ENCODE data around the gene MACROD2. TPM values are rescaled to one million over a fixed set of nuclear protein-coding genes. Genes with fewer than 3 reads are reported as not detected.

The MACROD2 gene
- total RNA-seq, 1 donor from 2014 or later: 2.4 TPM

DNA sequence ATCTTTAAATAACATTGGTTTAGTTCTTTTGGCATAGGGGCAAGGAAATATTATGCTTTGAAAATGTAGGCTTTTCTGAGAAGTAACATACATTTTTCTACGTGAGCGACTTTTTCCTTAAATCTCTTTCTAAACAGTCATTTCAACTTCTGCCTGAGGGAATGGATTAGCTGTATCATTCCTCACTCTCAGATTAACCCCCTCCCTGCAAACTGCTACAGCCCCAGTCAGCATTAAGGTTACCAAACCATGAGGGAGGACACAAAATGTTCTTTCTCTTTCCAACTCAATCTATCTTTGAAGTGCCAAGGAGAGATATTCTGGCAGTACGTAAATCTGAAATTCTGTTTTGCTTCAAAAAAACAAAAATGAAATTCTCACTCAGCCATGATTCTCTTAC lies 573.4 kb downstream of the MACROD2 start:
- H3K4me3 ChIP-seq (ENCODE audit: insufficient read depth, low read depth, low read length): no peak overlapping the region
- H2AFZ ChIP-seq (ENCODE audit: low read depth, low read length): no peak overlapping the region
- H3K9me3 ChIP-seq (ENCODE audit: insufficient read depth, low read depth, low read length): no peaks in the 10 kb centered on the region
- Mint-ChIP-seq H3K4me3 (ENCODE audit: unreplicated experiment) (no peak overlapping the region), H3K36me3 (ENCODE audit: low read depth, unreplicated experiment) (no peaks in the 10 kb centered on the region), H3K27me3 (ENCODE audit: low read depth, unreplicated experiment) (no peaks in the 10 kb centered on the region), H3K9me3 (ENCODE audit: unreplicated experiment) (no peaks in the 10 kb centered on the region), H3K27ac (ENCODE audit: unreplicated experiment) (peak overlapping the region; percentile 70), H3K4me1 (ENCODE audit: low read depth, unreplicated experiment) (peaks cover 30% of the 10 kb centered on the region)
- H3K4me1 ChIP-seq (ENCODE audit: insufficient read depth, low read length): no peaks in the 10 kb centered on the region
- no peaks in the 10 kb centered on the region for H4K20me1 ChIP-seq (ENCODE audit: insufficient read depth, low read length)
- no peaks in the 10 kb centered on the region for H3K27me3 ChIP-seq (ENCODE audit: insufficient read depth, low read length)
- DNase-seq (ENCODE audit: low read depth) (no peak), FAIRE-seq (no peak)
- no peaks in the 10 kb centered on the region for H3K79me2 ChIP-seq (ENCODE audit: insufficient read depth, low read length)
- H3K36me3 ChIP-seq (ENCODE audit: insufficient read depth, low read length): no peaks in the 10 kb centered on the region
- no peak overlapping the region for H3K4me2 ChIP-seq (ENCODE audit: low read length)
- H3K9ac ChIP-seq (ENCODE audit: low read length): no peak overlapping the region
- no peak overlapping the region for H3K27ac ChIP-seq (ENCODE audit: low read depth, low read length)
- TF ChIP-seq, protein P1, sequence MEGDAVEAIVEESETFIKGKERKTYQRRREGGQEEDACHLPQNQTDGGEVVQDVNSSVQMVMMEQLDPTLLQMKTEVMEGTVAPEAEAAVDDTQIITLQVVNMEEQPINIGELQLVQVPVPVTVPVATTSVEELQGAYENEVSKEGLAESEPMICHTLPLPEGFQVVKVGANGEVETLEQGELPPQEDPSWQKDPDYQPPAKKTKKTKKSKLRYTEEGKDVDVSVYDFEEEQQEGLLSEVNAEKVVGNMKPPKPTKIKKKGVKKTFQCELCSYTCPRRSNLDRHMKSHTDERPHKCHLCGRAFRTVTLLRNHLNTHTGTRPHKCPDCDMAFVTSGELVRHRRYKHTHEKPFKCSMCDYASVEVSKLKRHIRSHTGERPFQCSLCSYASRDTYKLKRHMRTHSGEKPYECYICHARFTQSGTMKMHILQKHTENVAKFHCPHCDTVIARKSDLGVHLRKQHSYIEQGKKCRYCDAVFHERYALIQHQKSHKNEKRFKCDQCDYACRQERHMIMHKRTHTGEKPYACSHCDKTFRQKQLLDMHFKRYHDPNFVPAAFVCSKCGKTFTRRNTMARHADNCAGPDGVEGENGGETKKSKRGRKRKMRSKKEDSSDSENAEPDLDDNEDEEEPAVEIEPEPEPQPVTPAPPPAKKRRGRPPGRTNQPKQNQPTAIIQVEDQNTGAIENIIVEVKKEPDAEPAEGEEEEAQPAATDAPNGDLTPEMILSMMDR (IDR thresholded peaks at IDR 0.05; ENCODE audit: insufficient read depth, low read depth, low read length): no peak
- TF ChIP-seq EZH2 (IDR thresholded peaks at IDR 0.05; ENCODE audit: insufficient read depth, low read length): no peak

DNA sequence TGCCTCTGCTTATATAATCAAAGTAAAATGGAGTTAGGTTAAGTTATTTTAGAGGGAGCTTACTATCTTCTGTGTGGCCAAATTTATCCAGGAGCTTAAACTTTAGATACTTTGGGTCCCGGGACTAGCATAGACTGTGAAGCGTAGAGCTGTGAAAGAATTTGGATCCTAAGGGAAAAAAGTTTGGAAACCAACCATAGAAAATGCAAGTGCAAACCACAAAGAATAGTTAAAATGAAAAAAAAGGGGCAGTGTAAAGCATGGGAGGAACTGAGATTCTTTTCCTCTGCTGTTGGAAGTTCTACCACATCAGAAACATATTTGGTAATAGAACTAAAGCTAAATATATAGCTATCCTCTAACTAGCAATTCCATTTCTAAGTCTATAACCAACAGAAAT lies 574.3 kb downstream of the MACROD2 start:
- Mint-ChIP-seq H3K27ac (ENCODE audit: unreplicated experiment) (no peak overlapping the region), H3K36me3 (ENCODE audit: low read depth, unreplicated experiment) (no peaks in the 10 kb centered on the region), H3K9me3 (ENCODE audit: unreplicated experiment) (no peaks in the 10 kb centered on the region), H3K27me3 (ENCODE audit: low read depth, unreplicated experiment) (no peaks in the 10 kb centered on the region), H3K4me3 (ENCODE audit: unreplicated experiment) (no peak overlapping the region), H3K4me1 (ENCODE audit: low read depth, unreplicated experiment) (peaks cover 30% of the 10 kb centered on the region)
- FAIRE-seq (no peak), DNase-seq (ENCODE audit: low read depth) (no peak)
- Histone ChIP-seq H4K20me1 (ENCODE audit: insufficient read depth, low read length) (no peaks in the 10 kb centered on the region), H3K9me3 (ENCODE audit: insufficient read depth, low read depth, low read length) (no peaks in the 10 kb centered on the region), H2AFZ (ENCODE audit: low read depth, low read length) (no peak overlapping the region), H3K27ac (ENCODE audit: low read depth, low read length) (no peak overlapping the region), H3K4me2 (ENCODE audit: low read length) (no peak overlapping the region), H3K27me3 (ENCODE audit: insufficient read depth, low read length) (no peaks in the 10 kb centered on the region), H3K4me1 (ENCODE audit: insufficient read depth, low read length) (no peaks in the 10 kb centered on the region), H3K36me3 (ENCODE audit: insufficient read depth, low read length) (no peaks in the 10 kb centered on the region), H3K79me2 (ENCODE audit: insufficient read depth, low read length) (no peaks in the 10 kb centered on the region), H3K9ac (ENCODE audit: low read length) (no peak overlapping the region), H3K4me3 (ENCODE audit: insufficient read depth, low read depth, low read length) (no peak overlapping the region)
- TF ChIP-seq, protein P1 (IDR thresholded peaks at IDR 0.05; ENCODE audit: insufficient read depth, low read depth, low read length): no peak

DNA sequence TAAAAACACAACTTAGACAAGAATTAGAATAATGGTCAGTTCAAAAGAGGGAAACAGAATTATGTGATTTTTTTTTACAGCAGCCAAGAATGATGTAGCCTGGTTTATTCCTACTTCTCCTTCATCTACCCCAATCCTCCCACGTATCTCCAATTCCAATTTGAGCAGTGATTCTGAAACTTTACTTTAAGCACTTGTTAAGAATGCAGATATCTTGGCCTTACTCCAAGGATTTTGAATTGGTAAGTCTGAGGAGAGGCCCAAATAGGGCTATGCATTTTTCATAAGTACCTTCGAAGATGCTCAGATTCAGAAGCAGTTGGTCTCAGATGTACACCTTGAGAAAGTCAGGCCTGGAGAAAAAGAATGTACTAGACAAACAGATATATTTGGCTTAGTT lies 575.5 kb downstream of the MACROD2 start:
- H2AFZ ChIP-seq (ENCODE audit: low read depth, low read length): no peak overlapping the region
- no peaks in the 10 kb centered on the region for H3K27me3 ChIP-seq (ENCODE audit: insufficient read depth, low read length)
- no peak overlapping the region for H3K9ac ChIP-seq (ENCODE audit: low read length)
- no peaks in the 10 kb centered on the region for H3K9me3 ChIP-seq (ENCODE audit: insufficient read depth, low read depth, low read length)
- no peak overlapping the region for H3K4me3 ChIP-seq (ENCODE audit: insufficient read depth, low read depth, low read length)
- no peak for FAIRE-seq
- no peaks in the 10 kb centered on the region for H4K20me1 ChIP-seq (ENCODE audit: insufficient read depth, low read length)
- H3K4me1 ChIP-seq (ENCODE audit: insufficient read depth, low read length): no peaks in the 10 kb centered on the region
- no peak overlapping the region for H3K27ac Mint-ChIP-seq (ENCODE audit: unreplicated experiment)
- H3K4me1 Mint-ChIP-seq (ENCODE audit: low read depth, unreplicated experiment): peaks cover 30% of the 10 kb centered on the region
- no peak for TF ChIP-seq EZH2 (IDR thresholded peaks at IDR 0.05; ENCODE audit: insufficient read depth, low read length)
- TF ChIP-seq, protein P1 (IDR thresholded peaks at IDR 0.05; ENCODE audit: insufficient read depth, low read depth, low read length): no peak
- H3K79me2 ChIP-seq (ENCODE audit: insufficient read depth, low read length): no peaks in the 10 kb centered on the region
- no peak overlapping the region for H3K4me3 Mint-ChIP-seq (ENCODE audit: unreplicated experiment)
- no peak overlapping the region for H3K27ac ChIP-seq (ENCODE audit: low read depth, low read length)
- H3K36me3 Mint-ChIP-seq (ENCODE audit: low read depth, unreplicated experiment): no peaks in the 10 kb centered on the region
- DNase-seq (ENCODE audit: low read depth): no peak
- no peaks in the 10 kb centered on the region for H3K36me3 ChIP-seq (ENCODE audit: insufficient read depth, low read length)
- H3K9me3 Mint-ChIP-seq (ENCODE audit: unreplicated experiment): no peaks in the 10 kb centered on the region
- H3K4me2 ChIP-seq (ENCODE audit: low read length): no peak overlapping the region
- H3K27me3 Mint-ChIP-seq (ENCODE audit: low read depth, unreplicated experiment): no peaks in the 10 kb centered on the region
